IMR-90 (cell line): ENCODE measurements around the gene ZNF366. TPM values are rescaled to one million over a fixed set of nuclear protein-coding genes. Genes with fewer than 3 reads are reported as not detected.

Experiments
- ATAC-seq: fragments of 200-7000 bp; cut with Tn5 transposase; 2 replicates; pipeline ENCODE4 v1.9.1; 2020; ENCODE audit warnings: low read depth, mild to moderate bottlenecking, moderate library complexity
- BruUV-seq: library from RNA; stranded (reverse); fragments of 400-500 nt; replicated peaks from 2 replicates; lab custom pipeline; 2021; lab: Mats Ljungman, UMichigan
- CTCF ChIA-PET: fragments of 300-600 bp; formaldehyde crosslinking; extraction: SDS; loops from one replicate; lab custom pipeline; 2021; ENCODE audit warnings: antibody characterized with exemption; lab: Yijun Ruan, JAX
- POLR2A ChIA-PET: fragments of 300-600 bp; sonication (Branson Sonifier 250); formaldehyde crosslinking; loops from one replicate; lab custom pipeline; 2022; ENCODE audit warnings: antibody characterized with exemption; ENCODE audit not compliant: unreplicated experiment; lab: Charles Lee
- DNase-seq: peaks from one replicate; pipeline ENCODE4 v3.0.0; 2013
- H2AFZ ChIP-seq: replicated peaks from 2 replicates; pipeline ENCODE3; 2013; ENCODE audit warnings: low read length, mild to moderate bottlenecking; ENCODE audit not compliant: poor library complexity
- H2AK5ac ChIP-seq: 2 replicates; pipeline ENCODE4 v1.6.1; 2013; ENCODE audit warnings: low read depth, low read length, inconsistent platforms
- H2AK9ac ChIP-seq: replicated peaks from 2 replicates; pipeline ENCODE3; 2013; ENCODE audit warnings: mild to moderate bottlenecking, low read depth, low read length, moderate library complexity; ENCODE audit not compliant: poor library complexity
- H2BK120ac ChIP-seq: 2 replicates; pipeline ENCODE4 v1.6.1; 2013; ENCODE audit warnings: low read depth, low read length, inconsistent platforms
- H2BK15ac ChIP-seq: 3 replicates; pipeline ENCODE4 v1.6.1; 2013; ENCODE audit warnings: low read depth, low read length, inconsistent platforms
- H2BK20ac ChIP-seq: 2 replicates; pipeline ENCODE4 v1.6.1; 2013; ENCODE audit warnings: low read depth, mild to moderate bottlenecking, inconsistent platforms, low read length, moderate library complexity
- H2BK5ac ChIP-seq: 2 replicates; pipeline ENCODE4 v1.6.1; 2013; ENCODE audit warnings: mild to moderate bottlenecking, low read depth, low read length, inconsistent platforms; ENCODE audit not compliant: poor library complexity, severe bottlenecking
- H3K14ac ChIP-seq: replicated peaks from 2 replicates; pipeline ENCODE4 v1.6.1; 2013; ENCODE audit warnings: low read depth, low read length, inconsistent platforms
- H3K18ac ChIP-seq: 2 replicates; pipeline ENCODE4 v1.6.1; 2013; ENCODE audit warnings: low read depth, low read length, control low read depth
- H3K23ac ChIP-seq: 2 replicates; pipeline ENCODE4 v1.6.1; 2013; ENCODE audit warnings: low read depth, low read length, inconsistent platforms
- H3K27ac ChIP-seq: 2 replicates; pipeline ENCODE4 v1.5.1; 2013; ENCODE audit warnings: mild to moderate bottlenecking, control low read depth, low read length; ENCODE audit not compliant: insufficient read depth
- H3K27me3 ChIP-seq: 2 replicates; pipeline ENCODE4 v1.6.1; 2013; ENCODE audit warnings: low read length; ENCODE audit not compliant: control insufficient read depth, insufficient read depth
- H3K36me3 ChIP-seq: 2 replicates; pipeline ENCODE4 v1.6.1; 2013; ENCODE audit warnings: low read length, mixed read lengths; ENCODE audit not compliant: control insufficient read depth, insufficient read depth
- H3K4ac ChIP-seq: 2 replicates; pipeline ENCODE4 v1.6.1; 2013; ENCODE audit warnings: low read depth, low read length, inconsistent platforms
- H3K4me1 ChIP-seq: 2 replicates; pipeline ENCODE4 v1.6.1; 2013; ENCODE audit warnings: low read length, mixed read lengths; ENCODE audit not compliant: control insufficient read depth, insufficient read depth
- H3K4me2 ChIP-seq: 2 replicates; pipeline ENCODE4 v1.6.1; 2013; ENCODE audit warnings: low read depth, mild to moderate bottlenecking, control low read depth, low read length, moderate library complexity
- H3K4me3 ChIP-seq: 2 replicates; pipeline ENCODE4 v1.5.1; 2013; ENCODE audit warnings: low read depth, mild to moderate bottlenecking, control low read depth, low read length, moderate library complexity; ENCODE audit not compliant: insufficient read depth
- H3K56ac ChIP-seq: 2 replicates; pipeline ENCODE4 v1.6.1; 2013; ENCODE audit warnings: low read length, inconsistent platforms; ENCODE audit not compliant: insufficient read depth; ENCODE audit errors: extremely low read depth
- H3K79me1 ChIP-seq, 2 experiments: 2 replicates each; pipeline ENCODE4 v1.6.1; 2013; ENCODE audit warnings: low read length in 2 of 2, inconsistent platforms in 1 of 2, low read depth in 1 of 2
- H3K9ac ChIP-seq: 2 replicates; pipeline ENCODE4 v1.6.1; 2013; ENCODE audit warnings: low read depth, low read length, control low read depth
- H3K9me1 ChIP-seq: 2 replicates; pipeline ENCODE4 v1.6.1; 2013; ENCODE audit warnings: low read length, inconsistent platforms; ENCODE audit not compliant: insufficient read depth
- H3K9me3 ChIP-seq: 2 replicates; pipeline ENCODE4 v1.6.1; 2013; ENCODE audit warnings: low read length; ENCODE audit not compliant: control insufficient read depth, insufficient read depth
- H4K20me1 ChIP-seq: 2 replicates; pipeline ENCODE4 v1.6.1; 2013; ENCODE audit warnings: low read length, inconsistent platforms; ENCODE audit not compliant: insufficient read depth
- H4K5ac ChIP-seq: 2 replicates; pipeline ENCODE4 v1.6.1; 2013; ENCODE audit warnings: mild to moderate bottlenecking, low read depth, low read length, control low read depth
- H4K8ac ChIP-seq, 2 experiments: 2 replicates each; pipeline ENCODE4 v1.6.1; 2013; ENCODE audit warnings: low read depth in 2 of 2, low read length in 2 of 2, control low read depth in 1 of 2, inconsistent platforms in 1 of 2
- H4K91ac ChIP-seq: 2 replicates; pipeline ENCODE4 v1.6.1; 2013; ENCODE audit warnings: low read depth, low read length, inconsistent platforms; ENCODE audit not compliant: insufficient read depth
- CTCF ChIP-seq: conservative IDR thresholded peaks from 2 replicates; pipeline ENCODE4 v1.5.1; 2012; ENCODE audit warnings: mild to moderate bottlenecking, low read depth, low read length, improper control_type of control experiment
- FOS ChIP-seq: fragments of 150-350 bp; IDR thresholded peaks from 2 replicates; pipeline ENCODE4 v1.6.1; 2016; ENCODE audit warnings: low read depth, low read length
- NFE2L2 ChIP-seq: fragments of 150-350 bp; IDR thresholded peaks from 2 replicates; pipeline ENCODE4 v1.6.1; 2016; ENCODE audit warnings: low read depth, mild to moderate bottlenecking, low read length
- USF2 ChIP-seq: fragments of 150-350 bp; IDR thresholded peaks from 2 replicates; pipeline ENCODE4 v1.6.1; 2017; ENCODE audit warnings: mild to moderate bottlenecking, antibody characterized with exemption, low read length, low read depth
- WGBS, 2 experiments: methylation state at CpG; one replicate each; pipeline versions ENCODE4 v1.1.5 to v1.1.7; 2013; ENCODE audit warnings: missing lambda C conversion rate in 2 of 2; ENCODE audit not compliant: insufficient read length in 1 of 2; ENCODE audit errors: extremely low coverage in 2 of 2; 5-methylcytosine and 5-hydroxymethylcytosine counted together
- dilution Hi-C: fragments of 300-500 bp; cut with HindIII; formaldehyde crosslinking; loops from one replicate; pipeline ENCODE4 v1.14.3; 2018; ENCODE audit warnings: low sequenced_read_pairs; ENCODE audit not compliant: unreplicated experiment
- in situ Hi-C: fragments of 300-500 bp; cut with MboI; formaldehyde crosslinking; loops from 3 replicates; pipeline ENCODE4 v1.14.3; 2019; ENCODE audit warnings: low sequenced_read_pairs, inconsistent platforms, mixed read lengths
- intact Hi-C: fragments of 100-400 bp; cut with micrococcal nuclease; formaldehyde crosslinking; loops from 2 replicates; pipeline ENCODE4 v1.10.0; 2022
- polyA plus RNA-seq, 3 experiments: library from polyadenylated mRNA; depleted of rRNA; stranded (reverse); fragments of >200 nt; gene quantifications; 2 replicates each; pipeline ENCODE4 v1.2.3, GENCODE V29; 2012; ENCODE audit warnings: low replicate concordance in 1 of 3
- total RNA-seq: library from RNA; depleted of rRNA; stranded (reverse); fragments of >200 nt; gene quantifications from 2 replicates; pipeline ENCODE4 v1.2.3, GENCODE V29; 2012

The ZNF366 gene
- total and polyA plus RNA-seq, 2 of the 4 experiments (the other 2 are of a cell fraction) = not detected

DNA sequence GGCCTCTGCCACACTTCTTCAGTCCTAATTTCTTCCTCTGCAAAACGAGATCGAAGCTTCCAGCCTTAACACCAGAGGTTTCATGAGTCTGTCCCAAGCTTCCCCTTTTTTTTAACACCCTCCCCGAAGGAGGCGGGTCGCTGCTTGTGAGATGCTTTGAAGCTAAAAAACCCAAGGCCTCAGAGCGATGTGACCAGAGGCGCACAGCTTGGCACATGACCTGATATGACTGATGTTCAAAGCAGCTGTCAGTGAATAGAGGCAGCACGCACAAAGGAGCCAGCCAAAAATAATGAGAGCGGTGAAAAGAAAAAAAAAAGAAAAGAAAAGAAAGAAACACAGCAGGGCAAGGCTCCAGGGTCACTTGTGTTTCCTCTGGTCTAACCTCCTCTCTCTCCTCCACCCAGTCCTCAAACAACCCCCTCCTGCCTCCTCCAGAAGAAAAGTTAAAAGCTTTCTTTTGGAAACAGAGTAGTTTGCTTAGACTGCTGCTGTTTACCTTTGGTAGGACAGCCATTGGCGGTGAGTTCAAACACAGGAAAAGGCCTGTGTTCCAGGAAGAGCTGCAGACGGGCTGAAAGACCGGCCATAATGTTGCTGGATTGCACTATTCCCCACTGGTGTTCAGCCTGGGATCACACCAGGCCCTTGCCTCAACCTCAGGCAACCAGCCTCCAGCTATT lies 10.9 kb upstream of the ZNF366 start:
- H2BK120ac ChIP-seq = peak overlapping the region; percentile 14
- H2BK5ac ChIP-seq = no peak overlapping the region
- H4K91ac ChIP-seq = 0 out of 2 replicates have a peak overlapping the region, but pooled peaks have one; percentile 4
- 0 out of 2 replicates have a peak overlapping the region, but pooled peaks have one; percentile 5 for H2AK5ac ChIP-seq
- ATAC-seq (no peak), DNase-seq (no peak)
- H2AK9ac ChIP-seq = no peak overlapping the region
- H3K36me3 ChIP-seq = no peaks in the 10 kb centered on the region
- no peaks in the 10 kb centered on the region; the same call in 1 of the 2 replicates for H3K4me1 ChIP-seq
- H4K20me1 ChIP-seq = no peaks in the 10 kb centered on the region
- peak overlapping the region in 1 of 2 experiments; percentile 44; a peak in 2 of 4 replicates for H4K8ac ChIP-seq
- intact Hi-C loops (no loop called here), dilution Hi-C loops (no loop called here), in situ Hi-C loops (loop anchor here (25.0 kb wide), 1 partner anchor 156 kb away; no protein-coding TSS in a partner anchor)
- ChIA-PET CTCF (no interaction called here), POLR2A (no interaction called here)
- H3K4me3 ChIP-seq = no peak overlapping the region
- H4K5ac ChIP-seq = no peak overlapping the region
- no peak for TF ChIP-seq FOS
- TF ChIP-seq CTCF = no peak
- no peak for TF ChIP-seq NFE2L2
- no peak for TF ChIP-seq USF2
- no peak overlapping the region for H3K9ac ChIP-seq
- no peak overlapping the region for H3K56ac ChIP-seq
- WGBS, 2 experiments = 73% methylated on average over 6 of the region's 12 CpGs; no CpG with 5 or more reads in 1 of the 2 experiments
- no peaks in the 10 kb centered on the region for H3K9me1 ChIP-seq
- peak overlapping the region; percentile 44; the same call in 1 of the 2 replicates for H3K14ac ChIP-seq
- no peak overlapping the region; the same call in 2 of the 3 replicates for H2BK15ac ChIP-seq
- H3K23ac ChIP-seq = no peak overlapping the region
- no peak overlapping the region for H3K18ac ChIP-seq
- H3K4ac ChIP-seq = peak overlapping the region; percentile 0
- H3K79me1 ChIP-seq = no peaks in the 10 kb centered on the region
- H3K27me3 ChIP-seq = no peaks in the 10 kb centered on the region
- no peaks in the 10 kb centered on the region for H3K9me3 ChIP-seq
- H2AFZ ChIP-seq = peak overlapping the region; percentile 55
- H3K27ac ChIP-seq = no peak overlapping the region
- BruUV-seq = no TSS peak
- H3K4me2 ChIP-seq = no peak overlapping the region
- H2BK20ac ChIP-seq = peak overlapping the region; percentile 2; the same call in 1 of the 2 replicates
